Skeletal muscle tissue (tissue), 4 donors: ENCODE measurements around the gene CLDN4. TPM values are rescaled to one million over a fixed set of nuclear protein-coding genes. Genes with fewer than 3 reads are reported as not detected.
A peak's percentile ranks its signal among the peaks of the same experiment; 100 is the strongest.

ENCODE experiments used
- H3K27ac ChIP-seq: one replicate; pipeline ENCODE4 v1.7.0; 2013; ENCODE audit warnings: mild to moderate bottlenecking, low read depth, low read length, inconsistent platforms
- H3K27me3 ChIP-seq, 3 donors: one replicate each; pipeline ENCODE4 v1.7.0; 2013; ENCODE audit warnings: low read length in 3 of 3; ENCODE audit not compliant: control insufficient read depth in 3 of 3, insufficient read depth in 3 of 3
- H3K36me3 ChIP-seq, 3 donors: one replicate each; pipeline ENCODE4 v1.7.0; 2013; ENCODE audit warnings: low read length in 3 of 3; ENCODE audit not compliant: control insufficient read depth in 3 of 3, insufficient read depth in 3 of 3
- H3K4me1 ChIP-seq, 3 donors: one replicate each; pipeline ENCODE4 v1.7.0; 2013; ENCODE audit warnings: low read length in 3 of 3, mild to moderate bottlenecking in 3 of 3; ENCODE audit not compliant: control insufficient read depth in 3 of 3, insufficient read depth in 3 of 3
- H3K4me3 ChIP-seq, 3 donors: one replicate each; pipeline ENCODE4 v1.7.0; 2013; ENCODE audit warnings: low read length in 3 of 3
- H3K9ac ChIP-seq, 3 donors: one replicate each; pipeline ENCODE4 v1.7.0; 2013; ENCODE audit warnings: low read length in 3 of 3, mild to moderate bottlenecking in 3 of 3, moderate library complexity in 2 of 3, low read depth in 1 of 3
- H3K9me3 ChIP-seq, 3 donors: one replicate each; pipeline ENCODE4 v1.7.0; 2013; ENCODE audit warnings: low read length in 3 of 3; ENCODE audit not compliant: control insufficient read depth in 3 of 3
- total RNA-seq: library from RNA; depleted of rRNA; stranded (reverse); fragments of >200 nt; gene quantifications from one replicate; pipeline ENCODE4 v1.2.3, GENCODE V29; 2014
- donor health status: Osteomylitis.

Gene CLDN4
- total RNA-seq, 1 donor from 2014 or later, result not detected

DNA sequence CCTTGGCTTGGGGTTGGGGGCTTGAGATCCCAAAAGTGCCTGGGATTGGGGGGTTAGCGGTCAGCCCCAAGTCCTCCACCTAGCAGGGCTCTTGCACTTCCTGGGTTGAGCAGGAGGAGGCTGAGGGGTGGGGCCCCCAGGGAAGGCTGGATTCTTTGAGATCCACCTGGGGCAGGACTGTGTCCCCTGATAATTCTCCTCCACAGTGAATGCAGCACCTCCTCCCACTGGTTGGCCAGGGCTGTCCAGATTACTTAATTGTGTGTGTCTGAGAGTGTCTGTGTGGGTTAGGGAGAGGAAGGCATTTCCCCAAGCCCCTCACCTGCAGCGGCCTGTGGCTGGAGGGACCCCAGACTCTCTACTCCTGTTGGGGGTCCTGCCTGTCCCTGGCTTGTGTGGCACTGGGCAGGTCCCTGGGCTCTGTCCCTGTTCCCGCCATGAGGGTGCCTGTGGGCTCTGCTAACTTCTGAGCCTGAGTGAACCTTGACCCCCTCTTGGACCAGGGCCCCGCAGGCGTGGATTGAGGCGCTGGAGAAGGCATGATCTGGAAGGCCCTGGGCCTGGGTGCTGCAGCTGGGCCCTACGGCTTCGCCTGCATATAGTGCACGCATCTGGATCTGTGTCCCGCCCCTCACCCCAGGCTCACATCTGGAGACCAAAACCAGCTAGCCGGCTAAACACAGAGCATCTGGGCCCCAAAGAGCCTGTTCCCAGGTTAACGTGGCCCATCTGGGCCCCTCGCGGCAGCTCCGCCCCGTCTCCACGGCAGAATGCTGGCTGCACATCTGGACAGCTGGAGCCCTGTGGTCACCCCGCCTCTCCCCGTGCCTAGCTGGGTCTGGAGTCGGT is 40.6 kb downstream of the CLDN4 start:
- Histone ChIP-seq H3K36me3 (no peaks in the 10 kb centered on the region), H3K9me3 (no peaks in the 10 kb centered on the region), H3K9ac (no peak overlapping the region), H3K4me3 (no peak overlapping the region), H3K4me1 (peaks cover 11 to 17% (median 14%) of the 10 kb centered on the region in 3 donors), H3K27ac (no peak overlapping the region), H3K27me3 (peaks cover 0 to 3% (median 0%) of the 10 kb centered on the region in 3 donors)

DNA sequence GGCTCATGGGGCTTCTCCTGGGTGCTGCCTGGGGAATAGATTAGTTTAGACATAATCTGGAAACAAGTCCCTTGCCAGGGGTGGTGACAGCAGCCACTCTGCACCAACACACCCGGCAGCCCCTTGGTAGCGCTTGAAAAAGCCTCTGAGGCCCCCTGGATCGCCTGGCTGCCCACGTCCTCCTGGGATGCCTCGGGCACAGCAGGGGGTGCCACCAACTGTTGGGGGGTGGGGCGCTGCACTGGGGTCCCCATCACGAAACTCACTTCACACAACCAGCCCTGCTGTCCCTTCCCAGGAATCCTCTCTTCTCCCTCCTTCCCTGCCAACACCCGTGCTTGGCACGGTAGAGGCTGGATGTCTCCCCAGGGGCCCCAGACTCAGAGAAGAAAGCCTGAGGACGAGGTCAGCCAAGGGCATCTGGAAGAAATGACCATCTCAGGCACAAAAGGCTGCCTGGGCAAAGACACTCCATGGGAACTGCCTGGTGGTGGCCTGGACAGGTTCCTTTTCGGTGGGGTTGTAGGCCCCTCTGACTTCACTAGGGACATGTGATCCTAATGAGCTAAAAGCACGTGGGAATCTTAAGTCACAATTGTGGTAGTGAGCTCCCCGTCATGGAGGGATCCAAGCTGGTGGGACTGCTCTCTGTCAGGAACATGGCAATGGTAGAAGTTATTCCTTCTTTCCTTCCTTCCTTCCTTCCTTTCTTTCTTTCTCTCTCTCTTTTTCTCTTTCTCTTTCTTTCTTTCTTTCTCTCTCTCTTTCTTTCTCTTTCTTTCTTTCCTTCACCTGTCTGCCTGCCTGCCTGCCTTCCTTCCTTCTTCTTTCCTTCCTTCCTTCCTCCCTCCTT is 41.5 kb downstream of the CLDN4 start:
- H3K27ac ChIP-seq, result no peak overlapping the region
- no peak overlapping the region for H3K9ac ChIP-seq
- H3K9me3 ChIP-seq, result no peaks in the 10 kb centered on the region
- no peak overlapping the region for H3K4me3 ChIP-seq
- peaks cover 0 to 6% (median 4%) of the 10 kb centered on the region in 3 donors for H3K27me3 ChIP-seq
- H3K4me1 ChIP-seq, result peaks cover 11 to 17% (median 16%) of the 10 kb centered on the region in 3 donors
- no peaks in the 10 kb centered on the region for H3K36me3 ChIP-seq

DNA sequence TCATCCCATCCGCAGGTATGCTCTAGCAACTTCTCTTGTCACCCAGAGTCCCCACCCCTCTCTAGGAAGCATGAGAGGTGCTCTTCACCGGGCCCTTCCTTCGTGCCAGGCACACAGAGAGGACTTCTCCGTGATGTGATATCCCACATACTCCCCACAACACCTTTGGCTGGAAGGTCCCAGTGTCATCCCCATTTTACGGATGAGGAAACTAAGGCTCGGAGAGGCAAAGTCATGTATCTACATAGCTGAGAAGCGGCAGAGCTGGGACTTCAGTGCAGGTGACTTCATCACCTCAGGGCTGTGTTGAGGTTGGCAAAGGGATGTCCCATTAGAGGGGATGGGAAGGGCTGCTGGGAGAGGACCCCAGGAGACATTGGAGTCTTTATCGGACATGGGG is 45.6 kb downstream of the CLDN4 start:
- Histone ChIP-seq H3K27ac (no peak overlapping the region), H3K4me1 (peaks cover 29 to 30% (median 29%) of the 10 kb centered on the region in 3 donors), H3K9ac (no peak overlapping the region), H3K4me3 (no peak overlapping the region), H3K27me3 (peaks cover 10 to 26% (median 25%) of the 10 kb centered on the region in 3 donors), H3K36me3 (no peaks in the 10 kb centered on the region), H3K9me3 (no peaks in the 10 kb centered on the region)

DNA sequence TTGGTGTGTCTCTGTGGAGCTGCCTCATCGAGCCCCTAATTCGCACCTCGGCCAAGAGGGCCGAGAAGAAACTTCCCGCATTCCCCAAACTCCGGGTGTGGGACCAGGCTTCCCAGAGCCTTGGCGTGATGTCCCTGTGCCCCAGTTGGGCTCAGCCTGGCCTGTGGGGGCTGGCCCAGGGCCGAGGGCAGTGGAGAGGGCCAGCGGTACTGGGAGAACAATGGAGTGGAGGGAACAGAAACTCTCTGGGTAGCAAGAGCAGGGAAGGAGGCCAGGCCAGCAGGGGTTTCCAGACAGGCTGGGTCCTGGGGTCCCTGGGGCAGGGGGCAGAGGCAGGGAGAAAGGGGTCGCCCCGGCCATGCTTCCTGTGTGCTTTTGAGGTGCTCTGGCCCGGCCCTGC is 46.2 kb downstream of the CLDN4 start:
- Histone ChIP-seq H3K9me3 (no peaks in the 10 kb centered on the region), H3K27me3 (peaks cover 15 to 31% (median 30%) of the 10 kb centered on the region in 3 donors), H3K4me3 (no peak overlapping the region), H3K36me3 (no peaks in the 10 kb centered on the region), H3K27ac (no peak overlapping the region), H3K4me1 (peaks cover 29 to 33% (median 30%) of the 10 kb centered on the region in 3 donors), H3K9ac (no peak overlapping the region)

DNA sequence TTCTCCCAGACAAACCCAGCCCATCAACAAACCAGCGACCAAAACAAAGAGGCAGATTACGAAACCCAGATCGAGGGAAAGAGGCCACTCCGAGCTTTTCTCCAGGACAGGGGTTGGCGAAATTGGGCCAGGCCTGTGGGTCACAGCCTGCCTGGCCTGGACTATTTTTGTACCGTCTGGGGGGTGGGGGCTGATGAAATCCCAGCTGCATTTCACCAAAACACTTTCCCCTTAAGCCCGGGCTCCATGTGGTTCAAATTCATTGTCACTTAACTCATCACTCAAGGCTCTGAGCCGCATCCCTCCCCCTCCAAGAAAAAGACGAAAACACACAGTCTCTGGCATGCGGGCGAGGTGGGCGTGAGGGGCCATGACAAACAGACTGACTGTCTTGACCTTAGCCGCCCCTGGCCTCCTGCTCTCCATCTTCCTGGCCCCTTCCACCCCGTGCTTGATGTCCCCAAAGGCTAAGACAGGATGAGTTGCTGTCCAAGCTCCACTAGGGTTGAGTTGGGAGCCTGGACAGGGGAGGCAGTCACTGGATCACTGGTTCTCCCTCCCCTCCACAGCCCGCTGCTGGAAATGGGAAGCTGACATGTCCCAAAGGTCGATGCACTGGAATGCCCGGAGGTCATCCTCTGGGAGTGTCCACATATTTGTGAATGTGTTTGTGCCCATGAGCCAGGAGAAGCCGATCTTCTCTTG is 49.3 kb downstream of the CLDN4 start:
- peaks cover 15 to 30% (median 28%) of the 10 kb centered on the region in 3 donors for H3K27me3 ChIP-seq
- no peak overlapping the region for H3K4me3 ChIP-seq

DNA sequence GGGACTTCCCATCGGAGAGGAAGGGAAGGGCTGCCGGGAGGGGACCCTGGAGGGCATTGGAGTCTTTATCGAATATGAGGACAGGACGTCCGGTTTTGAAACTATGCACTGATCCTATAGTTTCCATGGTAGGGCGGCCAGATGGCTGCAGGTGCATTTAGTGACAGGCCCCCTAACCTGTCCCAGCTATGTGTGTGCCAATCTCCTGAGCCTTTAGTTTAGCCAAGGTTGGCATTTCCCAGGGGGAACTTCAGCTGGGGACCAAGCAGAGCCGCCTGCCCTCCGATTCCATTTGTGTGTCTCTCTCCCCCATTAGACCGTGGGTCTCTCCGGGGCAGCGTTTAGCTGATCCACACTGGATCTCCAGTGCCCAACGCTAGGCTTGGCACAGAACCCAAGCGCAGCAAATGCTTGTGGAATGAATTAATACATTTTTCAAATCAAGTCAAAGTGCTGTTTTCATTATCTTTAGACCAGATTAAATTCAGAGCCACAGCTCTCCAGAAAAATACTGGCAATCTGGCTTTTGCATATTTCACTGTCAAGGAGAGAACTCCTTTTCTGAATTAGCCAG is 50.0 kb downstream of the CLDN4 start:
- peaks cover 25 to 28% (median 27%) of the 10 kb centered on the region in 3 donors for H3K4me1 ChIP-seq
- no peaks in the 10 kb centered on the region for H3K9me3 ChIP-seq
- H3K4me3 ChIP-seq, result no peak overlapping the region
- peaks cover 15 to 30% (median 28%) of the 10 kb centered on the region in 3 donors for H3K27me3 ChIP-seq
- peak overlapping the region; percentile 44 for H3K27ac ChIP-seq
- H3K36me3 ChIP-seq, result no peaks in the 10 kb centered on the region
- no peak overlapping the region for H3K9ac ChIP-seq

More for the DNA sequence above, 49.3 kb downstream of the CLDN4 start:
- no peak overlapping the region for H3K9ac ChIP-seq
- H3K4me1 ChIP-seq, result peaks cover 25 to 28% (median 27%) of the 10 kb centered on the region in 3 donors
- H3K9me3 ChIP-seq, result no peaks in the 10 kb centered on the region
- H3K27ac ChIP-seq, result peak overlapping the region; percentile 44
- H3K36me3 ChIP-seq, result no peaks in the 10 kb centered on the region

DNA sequence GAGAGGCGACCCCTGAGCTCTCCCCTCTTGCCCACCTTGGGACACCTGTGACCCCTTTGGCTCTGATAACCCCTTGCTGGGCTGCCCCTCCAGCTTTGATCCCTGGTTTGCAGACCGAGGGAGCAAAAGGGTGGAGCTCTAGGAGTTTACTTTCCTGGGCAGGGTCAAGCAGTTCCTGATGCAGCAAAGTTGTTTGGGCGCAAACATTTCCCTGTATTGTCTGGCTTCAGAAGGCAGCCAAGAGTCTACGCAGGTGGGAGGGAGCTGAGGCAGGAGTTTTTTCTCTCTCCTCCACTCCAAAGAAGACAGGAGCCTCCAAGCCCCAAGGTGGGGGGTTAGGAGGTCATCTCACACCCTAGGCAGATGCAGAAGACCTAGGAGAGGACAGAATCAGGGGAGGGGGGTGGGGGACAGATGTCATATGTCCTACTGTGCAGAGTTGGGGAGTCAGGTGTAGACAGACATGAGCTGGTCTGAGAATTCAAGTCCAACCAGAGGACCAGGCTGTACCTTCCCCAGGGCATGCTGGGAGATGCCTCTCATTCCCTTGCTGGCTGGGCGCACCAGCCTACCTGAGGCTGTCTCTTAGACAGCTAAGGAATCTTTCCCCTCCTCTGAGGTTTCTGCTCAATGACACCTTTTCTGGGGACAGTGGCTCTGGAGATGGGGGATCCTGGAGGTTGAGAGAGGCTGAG is 50.7 kb downstream of the CLDN4 start:
- Histone ChIP-seq H3K4me3 (no peak overlapping the region), H3K36me3 (no peaks in the 10 kb centered on the region), H3K9me3 (no peaks in the 10 kb centered on the region), H3K9ac (no peak overlapping the region), H3K4me1 (peaks cover 31 to 33% (median 33%) of the 10 kb centered on the region in 3 donors), H3K27me3 (peaks cover 15 to 32% (median 30%) of the 10 kb centered on the region in 3 donors), H3K27ac (peak overlapping the region; percentile 44)

DNA sequence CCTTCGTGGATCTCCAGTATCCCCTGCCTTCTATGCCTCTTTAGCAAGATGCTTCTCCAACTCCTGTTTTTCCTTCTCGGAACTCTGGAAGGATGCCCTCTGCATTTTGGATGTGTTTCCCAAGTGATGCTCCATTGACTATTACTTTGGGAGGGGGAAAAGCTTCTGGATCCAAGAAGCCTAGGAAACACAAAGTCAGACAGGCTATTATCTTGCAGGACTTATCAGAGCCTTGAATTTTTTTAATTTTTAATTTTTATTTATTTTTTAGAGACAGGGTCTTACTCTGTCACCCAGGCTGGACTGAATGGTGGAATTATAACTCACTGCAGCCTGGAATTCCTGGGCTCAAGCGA is 51.2 kb downstream of the CLDN4 start:
- Histone ChIP-seq H3K9me3 (no peaks in the 10 kb centered on the region), H3K4me1 (peaks cover 36 to 38% (median 38%) of the 10 kb centered on the region in 3 donors), H3K4me3 (no peak overlapping the region), H3K36me3 (no peaks in the 10 kb centered on the region), H3K27me3 (peaks cover 18 to 32% (median 29%) of the 10 kb centered on the region in 3 donors), H3K27ac (no peak overlapping the region), H3K9ac (no peak overlapping the region)
